DOHH2 (cell line): ENCODE data around the gene PKP4.

ENCODE experiments used
- H3F3A ChIP-seq: fragments of 200-600 bp; sonication (generic), shearing (Covaris generic); 2 replicates; pipeline ENCODE4 v1.6.0; 2016; ENCODE audit warnings: antibody characterized with exemption, mild to moderate bottlenecking; ENCODE audit not compliant: control insufficient read depth, insufficient read depth
- H3K27ac ChIP-seq: fragments of 200-600 bp; sonication (generic); 2 replicates; pipeline ENCODE4 v1.5.1; 2014; ENCODE audit warnings: low read depth, mild to moderate bottlenecking, low read length, moderate library complexity
- H3K27me3 ChIP-seq: fragments of 200-600 bp; sonication (generic); 2 replicates; pipeline ENCODE4 v1.6.1; 2014; ENCODE audit warnings: mild to moderate bottlenecking, low read length, mixed read lengths; ENCODE audit not compliant: control insufficient read depth
- H3K36me3 ChIP-seq: fragments of 200-600 bp; sonication (generic); 2 replicates; pipeline ENCODE4 v1.6.1; 2014; ENCODE audit warnings: mild to moderate bottlenecking, low read length, moderate library complexity, mixed read lengths; ENCODE audit not compliant: control insufficient read depth
- H3K4me1 ChIP-seq: fragments of 200-600 bp; sonication (generic); 2 replicates; pipeline ENCODE4 v1.6.1; 2014; ENCODE audit warnings: mild to moderate bottlenecking, low read length, mixed read lengths; ENCODE audit not compliant: control insufficient read depth
- H3K4me2 ChIP-seq: fragments of 200-600 bp; sonication (generic); 2 replicates; pipeline ENCODE4 v1.6.0; 2014; ENCODE audit warnings: mild to moderate bottlenecking, low read length, moderate library complexity
- H3K4me3 ChIP-seq: fragments of 200-600 bp; sonication (generic); 2 replicates; pipeline ENCODE4 v1.5.1; 2014; ENCODE audit warnings: mild to moderate bottlenecking, low read length, mixed read lengths
- H3K79me2 ChIP-seq: fragments of 200-600 bp; sonication (generic); 2 replicates; pipeline ENCODE4 v1.6.1; 2014; ENCODE audit warnings: mild to moderate bottlenecking, low read length, mixed read lengths; ENCODE audit not compliant: control insufficient read depth
- H3K9me2 ChIP-seq: fragments of 200-600 bp; sonication (generic); replicated peaks from 2 replicates; pipeline ENCODE4 v1.6.1; 2014; ENCODE audit warnings: mild to moderate bottlenecking, low read length, mixed read lengths; ENCODE audit not compliant: control insufficient read depth
- H3K9me3 ChIP-seq: fragments of 200-600 bp; sonication (generic); 2 replicates; pipeline ENCODE4 v1.6.1; 2014; ENCODE audit warnings: antibody characterized with exemption, low read length, mixed read lengths; ENCODE audit not compliant: control insufficient read depth, insufficient read depth
- H4K20me1 ChIP-seq: fragments of 200-600 bp; sonication (generic); 2 replicates; pipeline ENCODE4 v1.6.0; 2014; ENCODE audit warnings: low read depth, mild to moderate bottlenecking, antibody characterized with exemption, low read length, moderate library complexity; ENCODE audit not compliant: control insufficient read depth, insufficient read depth
- EZH2phosphoT487 ChIP-seq: fragments of 200-600 bp; sonication (generic); IDR thresholded peaks from 2 replicates; pipeline ENCODE4 v1.6.1; 2017; ENCODE audit warnings: borderline replicate concordance, mild to moderate bottlenecking, antibody characterized with exemption, low read length, moderate library complexity, mixed read lengths
- TF ChIP-seq, protein P1 (sequence below): fragments of 200-600 bp; sonication (generic); IDR thresholded peaks from one replicate; pipeline ENCODE4 v1.5.1; 2014; ENCODE audit warnings: antibody characterized with exemption, mild to moderate bottlenecking, low read depth, low read length; ENCODE audit not compliant: poor library complexity, severe bottlenecking

Gene PKP4

DNA sequence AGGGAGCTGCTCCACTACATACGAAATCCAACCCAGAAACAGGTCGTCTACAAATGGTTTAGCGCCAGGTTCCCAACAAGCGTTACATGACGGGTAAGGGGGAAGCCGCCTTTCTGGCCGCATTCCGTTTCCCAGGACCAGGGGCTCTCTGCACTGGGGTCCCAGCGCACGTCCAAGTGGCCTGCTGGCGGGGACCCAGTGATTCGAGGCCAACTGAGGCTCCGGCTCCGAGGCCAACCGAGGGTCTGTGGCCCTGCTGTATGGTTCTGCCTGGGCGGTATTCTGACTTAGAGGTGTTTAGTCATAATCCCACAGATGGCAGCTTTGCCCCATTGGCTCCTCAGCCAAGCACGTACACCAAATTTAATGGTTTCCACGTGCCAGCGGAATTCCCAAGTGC, 127.2 kb downstream of the PKP4 start:
- no peaks in the 10 kb centered on the region for H3F3A ChIP-seq
- no peaks in the 10 kb centered on the region for H3K9me2 ChIP-seq
- no peak for TF ChIP-seq EZH2phosphoT487
- TF ChIP-seq, protein P1, sequence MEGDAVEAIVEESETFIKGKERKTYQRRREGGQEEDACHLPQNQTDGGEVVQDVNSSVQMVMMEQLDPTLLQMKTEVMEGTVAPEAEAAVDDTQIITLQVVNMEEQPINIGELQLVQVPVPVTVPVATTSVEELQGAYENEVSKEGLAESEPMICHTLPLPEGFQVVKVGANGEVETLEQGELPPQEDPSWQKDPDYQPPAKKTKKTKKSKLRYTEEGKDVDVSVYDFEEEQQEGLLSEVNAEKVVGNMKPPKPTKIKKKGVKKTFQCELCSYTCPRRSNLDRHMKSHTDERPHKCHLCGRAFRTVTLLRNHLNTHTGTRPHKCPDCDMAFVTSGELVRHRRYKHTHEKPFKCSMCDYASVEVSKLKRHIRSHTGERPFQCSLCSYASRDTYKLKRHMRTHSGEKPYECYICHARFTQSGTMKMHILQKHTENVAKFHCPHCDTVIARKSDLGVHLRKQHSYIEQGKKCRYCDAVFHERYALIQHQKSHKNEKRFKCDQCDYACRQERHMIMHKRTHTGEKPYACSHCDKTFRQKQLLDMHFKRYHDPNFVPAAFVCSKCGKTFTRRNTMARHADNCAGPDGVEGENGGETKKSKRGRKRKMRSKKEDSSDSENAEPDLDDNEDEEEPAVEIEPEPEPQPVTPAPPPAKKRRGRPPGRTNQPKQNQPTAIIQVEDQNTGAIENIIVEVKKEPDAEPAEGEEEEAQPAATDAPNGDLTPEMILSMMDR, result no peak
- no peaks in the 10 kb centered on the region for H3K9me3 ChIP-seq
- peaks cover 11% of the 10 kb centered on the region; the same call in 1 of the 2 replicates for H3K36me3 ChIP-seq
- no peaks in the 10 kb centered on the region for H3K4me1 ChIP-seq
- no peak overlapping the region for H3K27ac ChIP-seq
- H3K4me2 ChIP-seq, result no peak overlapping the region
- no peaks in the 10 kb centered on the region for H3K27me3 ChIP-seq
- H3K4me3 ChIP-seq, result no peak overlapping the region
- no peaks in the 10 kb centered on the region for H3K79me2 ChIP-seq
- H4K20me1 ChIP-seq, result no peaks in the 10 kb centered on the region

DNA sequence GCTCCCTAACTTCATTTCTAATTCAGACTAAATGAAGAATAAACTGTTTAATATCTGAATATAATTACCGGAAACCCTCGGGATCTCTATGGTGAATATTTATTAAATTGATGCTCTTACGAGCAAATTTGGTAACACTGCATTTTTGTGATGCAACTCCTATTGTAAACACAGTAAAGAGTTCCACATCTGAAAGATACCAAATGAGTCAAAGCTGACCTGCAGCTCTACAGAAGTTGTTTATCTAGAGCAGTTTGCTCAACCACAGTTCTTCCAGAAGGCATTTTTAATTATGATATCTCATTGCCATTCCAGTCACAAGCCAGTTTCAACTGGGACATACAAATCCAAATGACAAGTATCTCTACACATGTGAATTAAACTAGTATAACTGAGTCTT, 129.7 kb downstream of the PKP4 start:
- H3K9me2 ChIP-seq, result no peaks in the 10 kb centered on the region
- no peaks in the 10 kb centered on the region for H3K79me2 ChIP-seq
- TF ChIP-seq, protein P1, result no peak
- no peak for TF ChIP-seq EZH2phosphoT487
- peaks cover 8% of the 10 kb centered on the region; the same call in 1 of the 2 replicates for H3K36me3 ChIP-seq
- no peak overlapping the region for H3K4me3 ChIP-seq
- H3F3A ChIP-seq, result no peaks in the 10 kb centered on the region
- no peak overlapping the region for H3K4me2 ChIP-seq
- H3K27me3 ChIP-seq, result no peaks in the 10 kb centered on the region
- no peaks in the 10 kb centered on the region for H4K20me1 ChIP-seq
- H3K4me1 ChIP-seq, result no peaks in the 10 kb centered on the region
- no peak overlapping the region for H3K27ac ChIP-seq
- H3K9me3 ChIP-seq, result no peaks in the 10 kb centered on the region

DNA sequence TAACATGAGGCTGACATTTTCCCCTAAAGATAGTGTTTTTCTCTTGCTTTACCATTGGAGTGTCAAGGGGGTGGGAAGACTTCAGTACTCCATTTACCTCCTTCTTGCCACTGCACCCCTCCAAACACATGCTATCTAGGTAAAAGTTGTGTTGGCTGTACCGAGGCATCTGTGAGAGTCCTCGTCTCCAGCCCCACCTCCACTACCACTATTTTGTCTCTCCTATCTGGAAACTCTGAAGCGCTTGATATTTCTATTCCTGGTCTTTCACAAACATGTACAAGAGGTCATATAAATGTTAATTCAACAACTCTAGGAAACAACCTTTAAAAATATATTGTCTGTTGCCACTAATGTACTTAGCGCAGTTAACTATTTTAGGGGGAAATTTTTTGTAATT, 132.6 kb downstream of the PKP4 start:
- no peak overlapping the region for H3K27ac ChIP-seq
- H3F3A ChIP-seq, result no peaks in the 10 kb centered on the region
- peaks cover 5% of the 10 kb centered on the region; the same call in 1 of the 2 replicates for H3K36me3 ChIP-seq
- no peak overlapping the region for H3K4me2 ChIP-seq
- no peak for TF ChIP-seq EZH2phosphoT487
- TF ChIP-seq, protein P1, result no peak
- H3K4me3 ChIP-seq, result no peak overlapping the region
- H3K9me3 ChIP-seq, result no peaks in the 10 kb centered on the region
- H3K9me2 ChIP-seq, result no peaks in the 10 kb centered on the region
- H3K4me1 ChIP-seq, result no peaks in the 10 kb centered on the region
- no peaks in the 10 kb centered on the region for H3K27me3 ChIP-seq
- no peaks in the 10 kb centered on the region for H3K79me2 ChIP-seq
- H4K20me1 ChIP-seq, result no peaks in the 10 kb centered on the region
